Measurements from ENCODE around the gene STRADA.

GRCh38 chr17:63774141-63774968 is 32.8 kb upstream of the STRADA start, which contains the start of gene DDX42:
- TF ChIP-seq MAX (IDR thresholded peaks at IDR 0.05; ENCODE audit: insufficient read depth, insufficient read length): no peak
- no peak for TF ChIP-seq POLR2AphosphoS5 (IDR thresholded peaks at IDR 0.05; ENCODE audit: insufficient read depth, low read depth, low read length)
- peak in 1 of 2 donors; percentile 17 for TF ChIP-seq CTCF (IDR thresholded peaks at IDR 0.05; ENCODE audit: extremely low read depth in 1 of 2, insufficient read depth in 1 of 2, low read depth in 1 of 2, low read length in 2 of 2)
- TF ChIP-seq JUN (IDR thresholded peaks at IDR 0.05; ENCODE audit: borderline replicate concordance, insufficient read depth, insufficient read length, low read depth): no peak

Data from endothelial cell of umbilical vein (primary cell).